Measurements from ENCODE around the gene RAP1GAP. TPM values are rescaled to one million over a fixed set of nuclear protein-coding genes. Genes with fewer than 3 reads are reported as not detected.

The RAP1GAP gene
- total and polyA plus RNA-seq, 9 of the 15 experiments (the other 6 are each of a cell fraction or from before 2014, with no cell fraction given): 0.29 to 30.2 (median 19.2) TPM

DNA sequence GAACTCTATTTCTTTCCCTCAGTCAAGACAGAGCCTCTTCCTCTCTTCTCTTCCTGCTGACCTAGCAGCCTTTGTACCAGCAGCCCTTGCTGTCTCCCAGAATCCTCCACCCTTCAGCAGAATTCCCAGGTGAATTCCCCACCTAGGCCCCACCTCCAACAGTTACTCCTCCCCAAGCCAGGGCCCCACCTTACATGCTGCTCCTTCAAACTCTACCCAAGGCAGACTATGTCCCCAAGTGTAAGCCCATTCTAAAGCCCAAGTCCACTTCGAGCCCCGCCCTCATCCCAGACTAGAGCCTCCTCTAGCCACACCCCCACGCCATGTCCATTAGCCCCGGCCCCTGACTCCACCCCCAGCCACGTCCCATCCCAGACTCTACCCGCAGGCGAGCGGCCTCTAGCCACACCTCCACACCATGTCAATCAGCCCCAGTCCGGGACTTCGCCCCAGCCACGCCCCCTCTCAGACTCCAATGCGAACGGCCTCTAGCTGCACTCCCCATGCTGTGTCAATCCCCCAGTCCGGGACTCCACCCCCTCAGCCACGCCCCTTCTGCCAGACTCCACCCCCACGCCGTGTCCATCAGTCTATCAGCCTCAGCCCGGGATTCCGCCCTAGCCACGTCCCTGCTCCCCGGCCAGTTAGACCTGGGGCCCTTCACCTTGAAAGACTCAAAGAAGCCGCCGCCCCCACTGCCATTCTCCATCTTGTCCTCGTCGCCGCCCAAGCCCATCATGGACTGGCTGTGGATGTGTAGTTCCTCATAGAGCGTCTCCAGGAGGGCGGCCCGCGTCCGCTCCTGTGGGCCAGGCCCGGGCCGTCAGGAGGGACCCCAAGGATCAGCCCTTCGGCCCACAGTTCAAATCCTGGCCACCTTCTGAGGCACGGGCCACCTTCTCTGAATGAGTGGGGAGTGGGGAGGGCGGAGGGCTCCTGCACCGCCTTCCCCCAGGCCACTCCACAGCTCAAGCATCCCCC is 61.3 kb downstream of the RAP1GAP start (continued):
- TF ChIP-seq TAF7 (tag; IDR thresholded peaks at IDR 0.05) (no peak), PURB (CRISPR knock-in tag; IDR thresholded peaks at IDR 0.05; ENCODE audit: low read depth) (no peak), ZNF75A (CRISPR knock-in tag; IDR thresholded peaks at IDR 0.05) (no peak), ZNF263 (CRISPR knock-in tag; IDR thresholded peaks at IDR 0.05; ENCODE audit: borderline replicate concordance) (no peak), ZFP1 (CRISPR knock-in tag; IDR thresholded peaks at IDR 0.05) (no peak), HIVEP1 (CRISPR knock-in tag; IDR thresholded peaks at IDR 0.05) (peak; percentile 15; the same call in 1 of the 2 replicates), ZFPM2 (CRISPR knock-in tag; IDR thresholded peaks at IDR 0.05) (0 out of 2 replicates have a peak, but pooled peaks have one; percentile 44), SAP30 (IDR thresholded peaks at IDR 0.05; ENCODE audit: borderline replicate concordance, insufficient read depth, low read depth, low read length, poor library complexity, severe bottlenecking) (peak; percentile 59), RFX5 (IDR thresholded peaks at IDR 0.05; ENCODE audit: low read depth, low read length) (no peak), XRCC5 (IDR thresholded peaks at IDR 0.05; ENCODE audit: low read depth, low read length) (no peak), SAFB (IDR thresholded peaks at IDR 0.05; ENCODE audit: borderline replicate concordance, low read depth, low read length) (no peak), CEBPG (CRISPR knock-in tag; IDR thresholded peaks at IDR 0.05) (no peak), CEBPG (tag; conservative IDR thresholded peaks at IDR 0.05 in 1 of 2, IDR thresholded peaks at IDR 0.05 in 1 of 2) (no peak), ZNF778 (CRISPR knock-in tag; IDR thresholded peaks at IDR 0.05) (no peak), FOXM1 (IDR thresholded peaks at IDR 0.05; ENCODE audit: low read depth) (no peak), FOXM1 (CRISPR knock-in tag; IDR thresholded peaks at IDR 0.05; ENCODE audit: low read depth) (no peak), POLR2AphosphoS5 (IDR thresholded peaks at IDR 0.05; ENCODE audit: control insufficient read depth, insufficient read depth, low read depth, low read length) (no peak), PTTG1 (tag; IDR thresholded peaks at IDR 0.05; ENCODE audit: low read depth) (no peak), ZNF316 (IDR thresholded peaks at IDR 0.05) (peak; percentile 70), ZNF41 (CRISPR knock-in tag; conservative IDR thresholded peaks at IDR 0.05) (no peak), TFAM (CRISPR knock-in tag; conservative IDR thresholded peaks at IDR 0.05) (no peak)
- TF ChIP-seq, protein P1, sequence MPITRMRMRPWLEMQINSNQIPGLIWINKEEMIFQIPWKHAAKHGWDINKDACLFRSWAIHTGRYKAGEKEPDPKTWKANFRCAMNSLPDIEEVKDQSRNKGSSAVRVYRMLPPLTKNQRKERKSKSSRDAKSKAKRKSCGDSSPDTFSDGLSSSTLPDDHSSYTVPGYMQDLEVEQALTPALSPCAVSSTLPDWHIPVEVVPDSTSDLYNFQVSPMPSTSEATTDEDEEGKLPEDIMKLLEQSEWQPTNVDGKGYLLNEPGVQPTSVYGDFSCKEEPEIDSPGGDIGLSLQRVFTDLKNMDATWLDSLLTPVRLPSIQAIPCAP (CRISPR knock-in tag; IDR thresholded peaks at IDR 0.05; ENCODE audit: borderline replicate concordance): no peak
- TF ChIP-seq, protein P2, sequence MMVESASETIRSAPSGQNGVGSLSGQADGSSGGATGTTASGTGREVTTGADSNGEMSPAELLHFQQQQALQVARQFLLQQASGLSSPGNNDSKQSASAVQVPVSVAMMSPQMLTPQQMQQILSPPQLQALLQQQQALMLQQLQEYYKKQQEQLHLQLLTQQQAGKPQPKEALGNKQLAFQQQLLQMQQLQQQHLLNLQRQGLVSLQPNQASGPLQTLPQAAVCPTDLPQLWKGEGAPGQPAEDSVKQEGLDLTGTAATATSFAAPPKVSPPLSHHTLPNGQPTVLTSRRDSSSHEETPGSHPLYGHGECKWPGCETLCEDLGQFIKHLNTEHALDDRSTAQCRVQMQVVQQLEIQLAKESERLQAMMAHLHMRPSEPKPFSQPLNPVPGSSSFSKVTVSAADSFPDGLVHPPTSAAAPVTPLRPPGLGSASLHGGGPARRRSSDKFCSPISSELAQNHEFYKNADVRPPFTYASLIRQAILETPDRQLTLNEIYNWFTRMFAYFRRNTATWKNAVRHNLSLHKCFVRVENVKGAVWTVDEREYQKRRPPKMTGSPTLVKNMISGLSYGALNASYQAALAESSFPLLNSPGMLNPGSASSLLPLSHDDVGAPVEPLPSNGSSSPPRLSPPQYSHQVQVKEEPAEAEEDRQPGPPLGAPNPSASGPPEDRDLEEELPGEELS (CRISPR knock-in tag; IDR thresholded peaks at IDR 0.05; ENCODE audit: borderline replicate concordance): no peak
- TF ChIP-seq, protein P3, sequence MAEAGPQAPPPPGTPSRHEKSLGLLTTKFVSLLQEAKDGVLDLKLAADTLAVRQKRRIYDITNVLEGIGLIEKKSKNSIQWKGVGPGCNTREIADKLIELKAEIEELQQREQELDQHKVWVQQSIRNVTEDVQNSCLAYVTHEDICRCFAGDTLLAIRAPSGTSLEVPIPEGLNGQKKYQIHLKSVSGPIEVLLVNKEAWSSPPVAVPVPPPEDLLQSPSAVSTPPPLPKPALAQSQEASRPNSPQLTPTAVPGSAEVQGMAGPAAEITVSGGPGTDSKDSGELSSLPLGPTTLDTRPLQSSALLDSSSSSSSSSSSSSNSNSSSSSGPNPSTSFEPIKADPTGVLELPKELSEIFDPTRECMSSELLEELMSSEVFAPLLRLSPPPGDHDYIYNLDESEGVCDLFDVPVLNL (CRISPR knock-in tag; IDR thresholded peaks at IDR 0.05; ENCODE audit: low read depth): no peak

Data from K562 (cell line).